Ovary (tissue), 3 donors: ENCODE data around the gene MRPL23.

Source experiments
- CTCF ChIP-seq, 3 donors: fragments of 450-650 bp in 2 of 3; fragments of 200-600 bp in 1 of 3; IDR thresholded peaks; one replicate each; pipeline versions ENCODE4 v1.5.1 to v1.8.0; 2016 to 2022; ENCODE audit warnings: antibody characterized with exemption in 3 of 3, mild to moderate bottlenecking in 1 of 3
- EP300 ChIP-seq: sonication (generic); formaldehyde crosslinking; IDR thresholded peaks from one replicate; pipeline ENCODE4 v1.6.1; 2017; ENCODE audit warnings: antibody characterized with exemption
- POLR2A ChIP-seq: fragments of 450-650 bp; IDR thresholded peaks from one replicate; pipeline ENCODE4 v1.6.1; 2017; ENCODE audit warnings: antibody characterized with exemption, mild to moderate bottlenecking, moderate library complexity
- donor health status: DM: no; HTN: no; CAD: no.

DNA sequence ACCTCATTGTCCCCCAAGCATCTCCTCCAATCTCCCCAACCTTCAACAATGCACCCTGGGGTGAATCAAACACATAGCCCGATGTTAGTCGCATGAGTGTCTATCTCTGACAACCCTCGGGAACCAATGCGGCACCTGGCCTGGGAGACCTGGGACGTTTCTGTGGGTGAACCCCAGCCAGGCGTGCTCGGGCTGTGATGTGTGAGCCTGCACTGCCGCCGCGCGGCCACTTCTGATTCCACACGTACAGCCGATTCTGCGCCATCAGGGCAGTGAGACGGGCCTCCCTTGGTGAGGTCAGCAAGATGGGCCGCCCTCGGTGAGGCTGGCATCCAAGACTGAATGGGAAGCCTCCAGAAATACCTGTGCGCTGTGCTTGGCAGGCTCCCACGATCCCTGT is 55.7 kb downstream of the MRPL23 start:
- TF ChIP-seq POLR2A (no peak), CTCF (IDR thresholded peaks at IDR 0.05) (no peak), EP300 (no peak)
